ENCODE data around the gene TMEM72. TPM values are rescaled to one million over a fixed set of nuclear protein-coding genes. Genes with fewer than 3 reads are reported as not detected.

TMEM72 gene
- total and polyA plus RNA-seq, 2 donors (not counting 3 experiments of a cell fraction or from before 2014, with no cell fraction given) = not detected

DNA sequence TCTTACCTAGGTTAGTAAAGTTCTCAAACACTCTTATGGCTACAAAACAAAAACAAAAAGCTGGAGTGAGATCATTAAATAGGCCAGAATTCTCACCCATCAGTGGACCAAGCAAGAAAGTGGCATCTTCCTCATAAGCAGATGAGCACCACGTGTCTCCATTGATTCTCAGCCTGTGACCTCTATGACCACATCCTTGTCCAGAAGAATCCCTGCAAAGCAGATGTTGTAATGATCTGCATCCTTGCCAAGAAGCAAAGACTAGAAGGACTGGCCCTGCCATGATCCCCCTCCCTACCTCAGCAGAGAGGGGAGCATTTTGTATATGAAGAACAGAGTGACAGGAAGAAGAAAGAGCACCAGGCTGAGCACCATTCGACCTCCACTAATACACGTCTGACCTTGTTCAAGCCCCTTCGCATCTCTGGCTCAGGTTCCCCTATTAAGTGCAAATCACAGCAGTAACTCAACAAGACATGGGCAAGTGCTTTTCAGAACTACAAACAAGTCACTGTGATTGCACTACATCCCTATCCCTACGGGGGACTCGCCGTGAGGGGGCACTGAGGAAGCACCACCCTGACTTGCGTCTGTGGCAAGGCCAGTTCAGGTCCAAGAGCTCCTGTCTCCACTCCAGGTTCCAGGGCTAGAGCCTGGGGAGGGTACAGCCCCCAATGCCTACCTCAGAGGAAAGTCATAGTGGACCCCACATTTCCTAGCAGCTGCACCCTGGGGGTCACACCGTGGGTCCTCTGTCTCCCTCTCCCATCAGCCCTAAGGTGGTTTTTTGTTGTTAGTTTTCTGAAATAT is 26.3 kb downstream of the TMEM72 start:
- no peak overlapping the region for H3K27ac ChIP-seq (ENCODE audit: insufficient read depth, low read depth, low read length)
- H3K27me3 ChIP-seq (ENCODE audit: control insufficient read depth in 2 of 2, insufficient read depth in 2 of 2, low read length in 2 of 2) = peaks cover 2 to 5% of the 10 kb centered on the region in 2 experiments
- no peak overlapping the region for H3K4me2 ChIP-seq (ENCODE audit: insufficient read depth, low read length)
- H4K20me1 ChIP-seq (replicated peaks; ENCODE audit: control insufficient read depth, extremely low read depth, insufficient read depth, low read length) = no peaks in the 10 kb centered on the region
- H3K4me3 ChIP-seq (replicated peaks in 1 of 3; ENCODE audit: insufficient read depth in 1 of 3, low read depth in 1 of 3, low read length in 3 of 3) = no peak overlapping the region
- no peaks in the 10 kb centered on the region for H3K9me3 ChIP-seq (replicated peaks; ENCODE audit: control insufficient read depth, insufficient read depth, low read length)
- no peak for DNase-seq (ENCODE audit: low read depth, low spot score)
- no peaks in the 10 kb centered on the region for H3K36me3 ChIP-seq (ENCODE audit: control insufficient read depth in 2 of 2, extremely low read depth in 1 of 2, insufficient read depth in 2 of 2, low read length in 2 of 2)
- BruUV-seq (replicated peaks) = no TSS peak
- dilution Hi-C loops (cut with MboI; ENCODE audit: extremely low pct_ligation_motif_present, low sequenced_read_pairs) = no loop called here
- H2AFZ ChIP-seq (ENCODE audit: low read depth, low read length) = no peak overlapping the region
- H3K79me2 ChIP-seq (ENCODE audit: control insufficient read depth, insufficient read depth, low read length) = no peaks in the 10 kb centered on the region
- intact Hi-C loops (cut with micrococcal nuclease) = no loop called here
- POLR2A ChIA-PET = no interaction called here
- CTCF ChIA-PET = no interaction called here
- TF ChIP-seq POLR2A (IDR thresholded peaks at IDR 0.05; ENCODE audit: low read depth, low read length) (no peak), FOS (IDR thresholded peaks at IDR 0.05; ENCODE audit: borderline replicate concordance, insufficient read depth, low read length) (no peak), JUN (IDR thresholded peaks at IDR 0.05; ENCODE audit: borderline replicate concordance, insufficient read depth, insufficient read length, low read depth) (no peak), MAX (IDR thresholded peaks at IDR 0.05; ENCODE audit: insufficient read depth, insufficient read length) (no peak), POLR2AphosphoS5 (IDR thresholded peaks at IDR 0.05; ENCODE audit: insufficient read depth, low read depth, low read length) (no peak), GATA2 (IDR thresholded peaks at IDR 0.05; ENCODE audit: insufficient read depth, insufficient read length, low read depth, low read length) (no peak)
- TF ChIP-seq, protein P1, sequence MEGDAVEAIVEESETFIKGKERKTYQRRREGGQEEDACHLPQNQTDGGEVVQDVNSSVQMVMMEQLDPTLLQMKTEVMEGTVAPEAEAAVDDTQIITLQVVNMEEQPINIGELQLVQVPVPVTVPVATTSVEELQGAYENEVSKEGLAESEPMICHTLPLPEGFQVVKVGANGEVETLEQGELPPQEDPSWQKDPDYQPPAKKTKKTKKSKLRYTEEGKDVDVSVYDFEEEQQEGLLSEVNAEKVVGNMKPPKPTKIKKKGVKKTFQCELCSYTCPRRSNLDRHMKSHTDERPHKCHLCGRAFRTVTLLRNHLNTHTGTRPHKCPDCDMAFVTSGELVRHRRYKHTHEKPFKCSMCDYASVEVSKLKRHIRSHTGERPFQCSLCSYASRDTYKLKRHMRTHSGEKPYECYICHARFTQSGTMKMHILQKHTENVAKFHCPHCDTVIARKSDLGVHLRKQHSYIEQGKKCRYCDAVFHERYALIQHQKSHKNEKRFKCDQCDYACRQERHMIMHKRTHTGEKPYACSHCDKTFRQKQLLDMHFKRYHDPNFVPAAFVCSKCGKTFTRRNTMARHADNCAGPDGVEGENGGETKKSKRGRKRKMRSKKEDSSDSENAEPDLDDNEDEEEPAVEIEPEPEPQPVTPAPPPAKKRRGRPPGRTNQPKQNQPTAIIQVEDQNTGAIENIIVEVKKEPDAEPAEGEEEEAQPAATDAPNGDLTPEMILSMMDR (IDR thresholded peaks at IDR 0.05; ENCODE audit: extremely low read depth in 1 of 2, insufficient read depth in 1 of 2, low read depth in 1 of 2, low read length in 2 of 2) = no peak
- H3K9ac ChIP-seq (replicated peaks; ENCODE audit: extremely low read depth, insufficient read depth, low read length) = no peak overlapping the region
- H3K9me1 ChIP-seq (replicated peaks; ENCODE audit: control insufficient read depth, extremely low read depth, insufficient read depth, low read length) = no peaks in the 10 kb centered on the region
- no peak for FAIRE-seq
- no peaks in the 10 kb centered on the region for H3K4me1 ChIP-seq (ENCODE audit: control insufficient read depth, extremely low read depth, insufficient read depth, low read length)
